ENCODE results near the gene MVB12B. TPM values are rescaled to one million over a fixed set of nuclear protein-coding genes. Genes with fewer than 3 reads are reported as not detected.

MVB12B gene
- total and polyA plus RNA-seq, 9 donors, result 7.0 to 23.1 (median 17.8) TPM

DNA sequence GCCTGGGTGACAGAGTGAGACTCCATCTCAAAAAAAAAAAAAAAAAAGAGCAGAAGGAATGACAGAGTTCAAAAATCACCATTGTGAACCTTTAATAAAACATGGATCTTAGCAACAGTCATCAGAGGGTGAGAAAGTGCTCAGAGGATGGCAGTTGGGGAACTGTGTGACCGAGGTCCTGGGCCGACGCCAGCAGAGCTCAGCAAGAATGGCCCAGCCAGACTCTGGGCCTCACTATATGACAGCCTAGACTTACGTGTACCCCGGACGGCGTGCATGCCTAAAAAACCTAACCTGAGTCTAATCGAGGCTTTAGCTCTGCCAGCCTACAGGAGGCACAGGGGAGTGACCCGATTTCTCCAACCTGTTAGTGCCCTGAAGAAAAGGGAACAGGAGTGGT, 64.3 kb downstream of the MVB12B start:
- Histone ChIP-seq H3K36me3 (no peaks in the 10 kb centered on the region), H3K27me3 (no peaks in the 10 kb centered on the region), H3K9me3 (no peaks in the 10 kb centered on the region), H3K27ac (no peak overlapping the region), H3K4me1 (ENCODE audit: insufficient read depth) (no peaks in the 10 kb centered on the region), H3K4me3 (no peak overlapping the region)
- TF ChIP-seq EP300 (IDR thresholded peaks at IDR 0.05) (no peak), POLR2A (IDR thresholded peaks at IDR 0.05) (no peak), CTCF (IDR thresholded peaks at IDR 0.05) (no peak)
- intact Hi-C loops (cut with DNase I), result loop anchor here in 1 of 4 donors (10.0 kb wide), 1 partner anchor 76 kb away; no protein-coding TSS in a partner anchor
- DNase-seq, result no peak
- 89 to 96% (median 95%) methylated on average over 9 of the region's 9 CpGs for WGBS, 3 donors

GRCh38 chr9:126391713-126392661, 65.4 kb downstream of the MVB12B start:
- no peak overlapping the region for H3K4me3 ChIP-seq
- no peak overlapping the region for H3K27ac ChIP-seq
- no peaks in the 10 kb centered on the region for H3K27me3 ChIP-seq
- no peak for TF ChIP-seq CTCF (IDR thresholded peaks at IDR 0.05)
- no peak for TF ChIP-seq EP300 (IDR thresholded peaks at IDR 0.05)
- no peak for TF ChIP-seq POLR2A (IDR thresholded peaks at IDR 0.05)
- no peaks in the 10 kb centered on the region for H3K4me1 ChIP-seq (ENCODE audit: insufficient read depth)
- H3K36me3 ChIP-seq, result no peaks in the 10 kb centered on the region
- 84 to 85% (median 84%) methylated on average over 24 of the region's 24 CpGs for WGBS, 3 donors
- intact Hi-C loops (cut with DNase I), result loop anchor here in 1 of 4 donors (10.0 kb wide), 1 partner anchor 77 kb away; no protein-coding TSS in a partner anchor
- H3K9me3 ChIP-seq, result no peaks in the 10 kb centered on the region
- DNase-seq, result no peak

- Histone ChIP-seq H3K4me3 (no peak overlapping the region), H3K4me1 (ENCODE audit: insufficient read depth) (no peaks in the 10 kb centered on the region), H3K27ac (no peak overlapping the region), H3K27me3 (no peaks in the 10 kb centered on the region), H3K9me3 (no peaks in the 10 kb centered on the region), H3K36me3 (no peaks in the 10 kb centered on the region)
- TF ChIP-seq CTCF (IDR thresholded peaks at IDR 0.05), result no peak
- no peak for TF ChIP-seq POLR2A (IDR thresholded peaks at IDR 0.05)
- TF ChIP-seq EP300 (IDR thresholded peaks at IDR 0.05), result no peak
- intact Hi-C loops (cut with DNase I), result loop anchor here in 1 of 4 donors (10.0 kb wide), 1 partner anchor 78 kb away; no protein-coding TSS in a partner anchor
- no peak for DNase-seq
- 72 to 83% (median 78%) methylated on average over 9 of the region's 9 CpGs for WGBS, 3 donors
These were observed 66.2 kb downstream of the MVB12B start for GRCh38 chr9:126392662-126393371.

DNA sequence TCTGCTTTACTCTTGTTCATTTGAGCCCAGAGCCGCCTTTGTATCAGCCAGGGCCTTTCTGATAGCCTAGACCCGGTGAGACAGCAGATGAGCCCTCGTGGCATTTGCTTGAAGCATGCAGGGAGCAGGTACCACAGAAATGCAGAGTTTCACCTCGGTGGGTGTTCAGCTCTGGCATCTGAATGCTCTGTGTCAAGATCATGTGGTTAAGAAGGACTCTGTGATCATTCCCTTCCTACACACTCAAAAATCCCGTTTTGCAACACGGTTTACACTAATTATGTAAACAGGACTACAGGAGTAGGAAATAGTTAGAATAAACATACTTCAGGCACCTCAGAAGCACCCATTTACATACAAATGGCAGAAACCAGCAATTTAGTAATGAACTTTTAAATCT, 67.2 kb downstream of the MVB12B start:
- Histone ChIP-seq H3K27ac (no peak overlapping the region), H3K36me3 (no peaks in the 10 kb centered on the region), H3K4me1 (ENCODE audit: insufficient read depth) (no peaks in the 10 kb centered on the region), H3K27me3 (no peaks in the 10 kb centered on the region), H3K4me3 (no peak overlapping the region), H3K9me3 (no peaks in the 10 kb centered on the region)
- intact Hi-C loops (cut with DNase I), result loop anchor here in 1 of 4 donors (10.0 kb wide), 1 partner anchor 79 kb away; no protein-coding TSS in a partner anchor
- no peak for DNase-seq
- no peak for TF ChIP-seq EP300 (IDR thresholded peaks at IDR 0.05)
- no peak for TF ChIP-seq CTCF (IDR thresholded peaks at IDR 0.05)
- TF ChIP-seq POLR2A (IDR thresholded peaks at IDR 0.05), result no peak
- 60 to 78% (median 61%) methylated on average over 6 of the region's 6 CpGs for WGBS, 3 donors
